ENCODE measurements around the gene ARID1B.

GRCh38 chr6:156924246-156924645 lies 147.1 kb downstream of the ARID1B start:
- TF ChIP-seq POLR2AphosphoS5 (IDR thresholded peaks at IDR 0.05): no peak
- no peak for TF ChIP-seq POLR2A (IDR thresholded peaks at IDR 0.05)
